Measurements from ENCODE around the gene ZDHHC15. TPM values are rescaled to one million over a fixed set of nuclear protein-coding genes. Genes with fewer than 3 reads are reported as not detected.
"Not testable (repeated sequence)": the region's sequence is repeated elsewhere in the genome, so short reads cannot be mapped to it uniquely, and the experiment has no call there.

Gene ZDHHC15
- total and polyA plus RNA-seq, 10 donors: 0.13 to 2.6 (median 1.1) TPM

DNA sequence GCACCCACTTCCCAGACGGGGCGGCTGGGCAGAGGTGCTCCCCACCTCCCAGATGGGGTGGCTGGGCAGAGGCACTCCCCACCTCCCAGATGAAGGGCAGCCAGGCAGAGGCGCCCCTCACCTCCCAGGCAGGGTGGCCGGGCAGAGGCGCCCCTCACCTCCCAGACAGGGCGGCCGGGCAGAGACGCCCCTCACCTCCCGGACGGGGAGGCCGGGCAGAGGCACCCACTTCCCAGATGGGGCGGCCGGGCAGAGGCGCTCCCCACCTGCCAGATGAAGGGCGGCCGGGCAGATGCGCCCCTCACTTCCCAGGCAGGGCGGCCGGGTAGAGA, 187.7 kb downstream of the ZDHHC15 start:
- Histone ChIP-seq H3K4me3 (no peak overlapping the region), H3K9me3 (peaks cover 0 to 55% (median 39%) of the 10 kb centered on the region in 8 donors), H3K36me3 (peaks cover 0 to 38% (median 1%) of the 10 kb centered on the region in 6 donors), H3K4me1 (no peaks in the 10 kb centered on the region), H3K27me3 (replicated peaks in 1 of 7) (no peaks in the 10 kb centered on the region), H3K27ac (no peak overlapping the region)
- no peak for DNase-seq
- intact Hi-C loops (cut with DNase I; ENCODE audit: low total_unique reads): no loop called here
- TF ChIP-seq POLR2A (IDR thresholded peaks at IDR 0.05): no peak
- TF ChIP-seq, protein P1, sequence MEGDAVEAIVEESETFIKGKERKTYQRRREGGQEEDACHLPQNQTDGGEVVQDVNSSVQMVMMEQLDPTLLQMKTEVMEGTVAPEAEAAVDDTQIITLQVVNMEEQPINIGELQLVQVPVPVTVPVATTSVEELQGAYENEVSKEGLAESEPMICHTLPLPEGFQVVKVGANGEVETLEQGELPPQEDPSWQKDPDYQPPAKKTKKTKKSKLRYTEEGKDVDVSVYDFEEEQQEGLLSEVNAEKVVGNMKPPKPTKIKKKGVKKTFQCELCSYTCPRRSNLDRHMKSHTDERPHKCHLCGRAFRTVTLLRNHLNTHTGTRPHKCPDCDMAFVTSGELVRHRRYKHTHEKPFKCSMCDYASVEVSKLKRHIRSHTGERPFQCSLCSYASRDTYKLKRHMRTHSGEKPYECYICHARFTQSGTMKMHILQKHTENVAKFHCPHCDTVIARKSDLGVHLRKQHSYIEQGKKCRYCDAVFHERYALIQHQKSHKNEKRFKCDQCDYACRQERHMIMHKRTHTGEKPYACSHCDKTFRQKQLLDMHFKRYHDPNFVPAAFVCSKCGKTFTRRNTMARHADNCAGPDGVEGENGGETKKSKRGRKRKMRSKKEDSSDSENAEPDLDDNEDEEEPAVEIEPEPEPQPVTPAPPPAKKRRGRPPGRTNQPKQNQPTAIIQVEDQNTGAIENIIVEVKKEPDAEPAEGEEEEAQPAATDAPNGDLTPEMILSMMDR (IDR thresholded peaks at IDR 0.05 in 8 of 11, conservative IDR thresholded peaks at IDR 0.05 in 3 of 11): no peak
- TF ChIP-seq POLR2AphosphoS5 (IDR thresholded peaks at IDR 0.05): no peak
- 93 to 97% (median 95%) methylated on average over 9 to 19 of the region's 19 CpGs; no CpG with 5 or more reads in 1 of the 5 donors for WGBS, 5 donors

DNA sequence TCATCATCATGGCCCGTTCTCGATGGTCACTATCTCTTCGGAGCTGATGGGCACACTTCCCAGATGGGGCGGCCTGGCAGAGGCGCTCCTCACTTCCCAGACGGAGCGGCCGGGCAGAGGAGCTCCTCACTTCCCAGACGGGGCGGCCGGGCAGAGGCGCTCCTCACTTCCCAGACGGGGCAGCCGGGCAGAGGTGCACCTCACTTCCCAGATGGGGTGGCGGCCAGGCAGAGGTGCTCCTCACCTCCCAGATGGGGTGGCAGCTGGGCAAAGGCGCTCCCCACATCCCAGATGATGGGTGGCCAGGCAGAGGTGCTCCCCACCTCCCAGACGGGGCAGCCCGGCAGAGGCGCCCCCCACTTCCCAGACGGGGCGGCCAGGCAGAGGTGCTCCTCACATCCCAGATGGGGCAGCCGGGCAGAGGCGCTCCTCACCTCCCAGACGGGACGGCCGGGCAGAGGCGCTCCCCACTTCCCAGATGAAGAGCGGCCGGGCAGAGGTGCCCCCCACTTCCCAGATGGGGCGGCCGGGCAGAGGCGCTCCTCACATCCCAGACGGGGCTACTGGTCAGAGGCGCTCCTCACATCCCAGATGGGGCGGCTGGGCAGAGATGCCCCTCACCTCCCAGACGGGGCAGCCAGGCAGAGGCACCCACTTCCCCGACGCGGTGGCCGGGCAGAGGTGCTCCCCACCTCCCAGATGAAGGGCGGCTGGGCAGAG, 188.3 kb downstream of the ZDHHC15 start:
- H3K4me3 ChIP-seq; DNase-seq; H3K27me3 ChIP-seq (replicated peaks in 1 of 7); intact Hi-C loops (cut with DNase I; ENCODE audit: low total_unique reads); H3K27ac ChIP-seq; H3K4me1 ChIP-seq: not testable (repeated sequence)
- 94 to 99% (median 97%) methylated on average over 15 to 41 of the region's 41 CpGs for WGBS, 5 donors
- peaks cover 0 to 43% (median 1%) of the 10 kb centered on the region in 6 donors for H3K36me3 ChIP-seq
- peaks cover 0 to 61% (median 42%) of the 10 kb centered on the region in 8 donors for H3K9me3 ChIP-seq

DNA sequence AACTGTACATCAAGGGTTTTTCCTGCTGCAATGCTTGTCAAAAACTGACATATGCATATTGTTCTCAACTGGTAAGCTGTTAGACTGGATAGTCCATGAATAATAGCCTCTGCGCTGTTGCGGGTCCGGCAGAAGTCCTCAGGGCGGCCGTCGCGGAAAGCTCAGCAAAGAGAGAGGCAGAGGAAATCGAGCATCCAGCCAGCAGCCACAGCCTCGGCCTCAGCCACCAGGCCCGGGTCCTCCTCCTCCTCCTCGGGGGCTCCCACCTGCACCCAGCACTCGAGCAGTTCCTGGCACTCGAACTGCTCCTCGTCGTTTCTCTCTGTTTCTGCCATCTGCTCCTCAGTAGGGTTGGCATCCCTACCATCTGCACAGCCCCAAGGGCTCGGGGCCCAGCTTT, 195.2 kb downstream of the ZDHHC15 start:
- TF ChIP-seq POLR2AphosphoS5 (IDR thresholded peaks at IDR 0.05) (no peak), POLR2A (IDR thresholded peaks at IDR 0.05) (no peak)
- TF ChIP-seq, protein P1 (IDR thresholded peaks at IDR 0.05 in 8 of 11, conservative IDR thresholded peaks at IDR 0.05 in 3 of 11): no peak
- Histone ChIP-seq H3K4me1 (no peaks in the 10 kb centered on the region), H3K9me3 (peaks cover 0 to 55% (median 31%) of the 10 kb centered on the region in 8 donors), H3K36me3 (peaks cover 3 to 59% (median 18%) of the 10 kb centered on the region in 6 donors), H3K4me3 (no peak overlapping the region), H3K27ac (no peak overlapping the region), H3K27me3 (replicated peaks in 1 of 7) (no peaks in the 10 kb centered on the region)
- DNase-seq: no peak
- intact Hi-C loops (cut with DNase I; ENCODE audit: low total_unique reads): no loop called here
- WGBS, 5 donors: 86 to 99% (median 95%) methylated on average over 15 to 16 of the region's 16 CpGs

Other genes with a start within 250 kb of the ZDHHC15 start
- gene UPRT, start 249.0 kb downstream of the ZDHHC15 start, total RNA-seq: 10 to 100 TPM; 13.0 to 27.1 (median 18.6) TPM
- gene UPRT, start 249.0 kb downstream of the ZDHHC15 start, polyA plus RNA-seq: 10 to 100 TPM in 1 of 3 donors, 1 to 10 TPM in 2; 7.3 to 12.0 (median 9.8) TPM

Data from spleen (tissue), 11 donors.